ENCODE measurements around the gene RPS21. TPM values are rescaled to one million over a fixed set of nuclear protein-coding genes. Genes with fewer than 3 reads are reported as not detected.

RPS21 gene
- total and polyA plus RNA-seq, 2 of the 13 experiments (the other 11 are each of a cell fraction or from before 2014, with no cell fraction given) = 2,647 to 11,063 TPM

GRCh38 chr20:62405108-62405980 is 18.4 kb downstream of the RPS21 start (continued):
- TF ChIP-seq ZNF646 (CRISPR knock-in tag; IDR thresholded peaks at IDR 0.05) (no peak), IRX3 (CRISPR knock-in tag; IDR thresholded peaks at IDR 0.05; ENCODE audit: borderline replicate concordance, low read depth) (peak; percentile 65; the same call in 1 of the 2 replicates), ZNF614 (CRISPR knock-in tag; IDR thresholded peaks at IDR 0.05; ENCODE audit: borderline replicate concordance) (peak; percentile 34; the same call in 1 of the 2 replicates), ZNF709 (CRISPR knock-in tag; IDR thresholded peaks at IDR 0.05) (no peak), ZSCAN5A (CRISPR knock-in tag; IDR thresholded peaks at IDR 0.05; ENCODE audit: borderline replicate concordance) (no peak), RAD51 (IDR thresholded peaks at IDR 0.05; ENCODE audit: borderline replicate concordance) (no peak), CREBL2 (CRISPR knock-in tag; IDR thresholded peaks at IDR 0.05; ENCODE audit: borderline replicate concordance) (no peak; the same call in none of the 2 replicates), TSC22D2 (CRISPR knock-in tag; IDR thresholded peaks at IDR 0.05; ENCODE audit: borderline replicate concordance) (peak; percentile 79; the same call in 1 of the 2 replicates), ZNF589 (CRISPR knock-in tag; conservative IDR thresholded peaks at IDR 0.05) (0 out of 2 replicates have a peak, but pooled peaks have one; percentile 80), ZNF644 (CRISPR knock-in tag; IDR thresholded peaks at IDR 0.05; ENCODE audit: low read depth) (no peak), BCL6 (CRISPR knock-in tag; IDR thresholded peaks at IDR 0.05) (0 out of 2 replicates have a peak, but pooled peaks have one; percentile 24), ZNF292 (CRISPR knock-in tag; IDR thresholded peaks at IDR 0.05; ENCODE audit: borderline replicate concordance, low read depth) (no peak; the same call in 1 of the 2 replicates), DNMT1 (CRISPR knock-in tag; IDR thresholded peaks at IDR 0.05) (0 out of 2 replicates have a peak, but pooled peaks have one; percentile 3), ZKSCAN8 (CRISPR knock-in tag; IDR thresholded peaks at IDR 0.05; ENCODE audit: borderline replicate concordance) (0 out of 2 replicates have a peak, but pooled peaks have one; percentile 37), MTA1 (CRISPR knock-in tag; IDR thresholded peaks at IDR 0.05; ENCODE audit: borderline replicate concordance) (peak; percentile 83; the same call in 1 of the 2 replicates), FOSL2 (CRISPR knock-in tag; IDR thresholded peaks at IDR 0.05) (peak; percentile 57; the same call in 1 of the 2 replicates), DMAP1 (CRISPR knock-in tag; IDR thresholded peaks at IDR 0.05) (no peak), GLMP (CRISPR knock-in tag; IDR thresholded peaks at IDR 0.05; ENCODE audit: borderline replicate concordance) (no peak), ZNF761 (CRISPR knock-in tag; conservative IDR thresholded peaks at IDR 0.05) (0 out of 2 replicates have a peak, but pooled peaks have one; percentile 50)

Measured in HepG2 (cell line).